Measurements from ENCODE around the gene CFAP65.

CFAP65 gene

DNA sequence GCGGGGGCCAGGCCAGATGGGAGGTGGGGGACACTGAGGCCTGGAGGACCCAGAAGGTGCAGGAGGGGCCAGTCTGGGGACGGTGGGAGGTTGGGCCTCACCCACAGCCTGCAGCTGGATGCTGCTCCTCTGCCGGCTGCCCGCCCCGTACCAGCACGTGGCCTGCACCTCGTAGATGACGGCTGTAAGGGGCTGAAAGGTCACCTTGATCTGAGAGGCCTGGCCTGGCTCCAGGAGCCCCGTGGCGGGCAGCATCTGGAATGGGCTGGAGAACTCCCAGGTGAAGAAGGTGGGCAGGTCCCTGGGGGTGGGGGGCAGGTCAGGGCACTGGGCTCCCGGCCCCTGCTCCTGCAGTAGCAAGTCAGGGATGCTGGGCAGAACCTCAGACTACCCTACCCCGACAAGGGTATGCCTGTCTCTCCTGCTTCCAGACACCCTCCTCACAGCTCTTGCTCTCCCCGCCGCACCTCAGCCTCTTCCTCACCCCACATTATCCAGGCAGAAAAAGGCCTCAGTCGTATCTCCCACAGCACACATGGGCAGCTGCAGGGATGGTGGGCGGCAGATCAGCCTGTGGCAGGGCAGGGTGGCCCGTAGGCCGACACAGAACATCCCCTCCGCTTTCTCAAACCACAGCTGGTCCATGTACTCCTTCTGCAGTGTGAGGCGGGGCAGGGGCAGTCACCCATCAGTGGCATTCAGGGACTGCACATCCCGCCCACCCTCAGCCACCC is 10.1 kb downstream of the CFAP65 start:
- DNase-seq = no peak

DNA sequence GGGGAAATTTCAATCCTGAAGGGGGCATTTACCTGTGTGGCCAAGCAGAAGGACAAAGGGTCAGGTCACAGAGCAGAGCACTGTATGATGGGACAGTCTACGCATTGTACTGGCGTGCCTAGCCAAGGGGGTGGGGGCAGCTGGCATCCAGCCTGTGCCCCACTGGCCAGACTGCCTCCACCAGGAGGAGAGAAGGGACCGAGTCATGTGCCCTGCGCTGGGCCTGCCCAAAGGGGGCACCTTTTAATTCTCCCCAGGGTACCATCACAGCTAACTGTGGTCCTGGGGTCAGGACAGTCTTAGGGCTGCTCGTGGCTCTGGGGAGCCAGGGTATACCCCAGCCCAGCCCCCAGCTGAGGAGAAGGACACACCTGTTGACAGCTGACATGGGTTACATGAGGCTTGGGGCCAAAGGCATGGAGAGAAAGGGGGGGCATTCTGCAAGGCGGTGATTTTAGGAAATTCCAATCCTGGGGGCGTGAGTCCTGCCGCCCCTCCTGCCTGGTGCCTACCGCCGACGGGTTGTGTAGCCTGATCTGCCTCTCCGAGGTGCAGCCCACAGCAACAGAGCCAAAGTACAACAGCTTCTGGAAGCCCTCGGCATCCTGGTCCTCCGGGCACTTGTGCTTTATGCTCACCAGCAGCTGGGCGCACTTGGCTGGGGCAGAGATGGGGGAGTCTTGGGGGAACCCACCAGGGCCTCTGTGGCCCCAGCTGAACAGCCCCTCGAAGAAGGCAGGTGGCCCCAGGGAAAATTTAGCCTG is 11.0 kb downstream of the CFAP65 start:
- DNase-seq = no peak

DNA sequence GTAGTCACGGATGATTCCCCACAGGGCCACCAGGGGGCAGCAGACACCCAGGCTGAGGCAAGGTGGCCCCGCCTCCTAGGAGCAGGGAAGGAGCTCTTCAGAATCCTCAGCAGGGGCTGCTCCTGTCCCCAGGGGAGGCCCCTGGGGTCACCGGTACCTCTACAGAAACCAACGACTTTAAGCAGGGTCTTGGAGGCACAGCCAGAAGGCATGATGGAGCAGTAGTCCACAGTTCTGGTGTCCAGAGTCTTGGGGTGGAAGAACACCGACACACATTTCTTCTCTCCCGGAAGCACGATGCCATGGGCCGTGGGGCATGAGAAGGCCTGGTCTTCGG is 11.5 kb downstream of the CFAP65 start:
- peak in 1 of 2 experiments; percentile 41 for DNase-seq

DNA sequence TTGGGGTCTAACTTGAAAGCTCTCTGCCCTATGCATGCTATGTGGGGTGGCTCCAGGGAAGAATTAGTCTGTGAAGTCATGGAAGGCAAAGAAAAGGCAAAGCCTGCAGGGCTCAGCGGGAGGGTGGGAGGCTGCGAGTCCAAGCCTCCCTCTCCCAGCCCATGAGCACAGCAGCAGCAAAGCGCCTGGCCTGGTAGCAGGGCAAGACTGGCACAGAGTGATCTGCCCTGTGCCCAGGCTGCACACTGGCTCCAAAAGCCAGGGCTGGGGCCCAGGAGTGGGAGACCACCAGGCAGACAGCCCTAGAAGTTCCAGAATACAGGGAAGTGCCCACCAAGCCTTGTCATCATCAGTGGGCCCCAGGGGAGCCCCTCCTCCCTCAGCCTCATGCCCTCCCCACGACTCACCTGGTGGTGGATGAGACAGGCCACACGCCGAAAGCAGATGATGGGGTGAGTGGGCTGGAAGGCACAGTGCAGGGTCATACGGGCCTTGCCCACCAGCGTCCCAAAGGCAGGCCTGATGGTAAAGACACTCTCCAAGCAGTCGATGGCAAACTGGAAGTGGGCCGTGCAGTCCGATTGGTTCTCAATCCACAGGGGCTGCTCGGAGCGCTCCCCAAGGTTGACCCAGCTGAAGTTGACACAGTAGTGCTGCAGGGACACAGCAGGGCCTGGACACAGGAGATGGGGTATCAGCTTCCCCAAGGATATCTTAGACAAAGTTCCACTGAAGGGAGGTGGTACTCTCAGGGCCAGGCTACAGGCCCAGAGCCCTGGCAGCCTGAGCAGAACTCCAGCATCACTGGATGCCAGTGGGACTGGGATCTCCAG is 12.1 kb downstream of the CFAP65 start:
- no peak for DNase-seq

DNA sequence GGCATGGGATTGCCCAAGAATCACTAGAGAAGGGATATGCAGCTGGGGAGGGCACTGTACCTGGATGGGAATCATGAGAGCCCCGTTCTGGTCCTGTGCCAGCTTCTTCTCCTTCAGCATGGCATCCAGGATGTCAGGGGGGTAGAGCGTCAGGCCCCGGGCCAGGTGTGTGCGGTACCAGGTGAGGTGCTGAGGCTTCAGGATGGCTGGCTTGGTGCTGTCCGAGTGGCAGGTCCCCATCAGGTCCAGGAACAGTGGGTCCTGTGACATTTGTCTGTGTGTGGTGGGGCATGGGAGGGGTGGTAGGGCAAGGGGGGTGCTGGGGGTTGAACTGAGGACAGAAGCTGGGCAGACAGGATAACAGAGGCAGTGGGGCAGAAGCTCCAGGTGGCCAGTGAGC is 13.2 kb downstream of the CFAP65 start:
- no peak for DNase-seq

DNA sequence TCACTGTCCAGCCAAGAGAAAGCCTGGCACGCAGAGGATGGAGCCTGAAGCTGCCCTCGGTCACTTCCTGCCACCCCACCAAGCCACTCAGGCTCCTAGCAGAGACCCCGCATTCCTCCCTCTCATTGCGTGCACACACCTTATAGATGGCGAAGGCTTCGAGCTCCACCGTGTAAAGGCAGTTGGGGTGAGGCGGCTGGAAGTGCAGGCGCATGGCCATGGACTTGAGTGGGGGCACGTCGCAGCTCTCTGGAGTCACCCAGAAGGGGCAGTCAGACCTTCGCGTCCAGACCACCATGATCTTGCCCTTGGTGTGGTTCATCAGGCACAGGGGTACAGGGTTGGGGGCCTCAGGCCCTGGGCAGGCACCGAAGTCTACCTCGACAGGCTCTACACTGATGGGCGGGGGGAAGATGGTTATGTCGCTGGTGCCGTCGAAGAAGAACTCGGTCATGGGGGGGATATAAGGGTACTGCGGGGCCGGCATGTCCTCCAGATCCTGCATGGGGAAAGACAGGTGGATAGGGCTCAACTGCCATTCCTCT is 13.7 kb downstream of the CFAP65 start:
- no peak for DNase-seq

DNA sequence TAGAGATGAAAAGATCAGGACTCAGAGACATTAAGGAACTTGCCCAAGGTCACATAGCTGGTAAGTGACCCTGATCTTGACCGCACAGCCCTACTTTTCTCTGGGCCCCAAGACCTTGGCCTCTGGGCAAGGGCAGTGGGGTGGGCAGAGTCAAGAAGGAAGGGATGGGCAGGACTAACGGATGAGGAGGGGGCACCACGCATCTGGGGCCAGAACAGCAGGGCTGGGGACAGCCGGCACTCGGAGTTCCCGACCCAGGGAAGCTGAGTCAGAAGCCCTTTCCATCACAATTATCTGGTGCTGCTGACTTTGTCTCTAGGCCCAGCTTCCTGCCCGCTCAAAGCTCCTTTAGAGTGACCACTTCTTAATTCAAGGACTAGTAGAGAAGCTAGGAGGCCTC is 14.4 kb downstream of the CFAP65 start:
- no peak for DNase-seq

DNA sequence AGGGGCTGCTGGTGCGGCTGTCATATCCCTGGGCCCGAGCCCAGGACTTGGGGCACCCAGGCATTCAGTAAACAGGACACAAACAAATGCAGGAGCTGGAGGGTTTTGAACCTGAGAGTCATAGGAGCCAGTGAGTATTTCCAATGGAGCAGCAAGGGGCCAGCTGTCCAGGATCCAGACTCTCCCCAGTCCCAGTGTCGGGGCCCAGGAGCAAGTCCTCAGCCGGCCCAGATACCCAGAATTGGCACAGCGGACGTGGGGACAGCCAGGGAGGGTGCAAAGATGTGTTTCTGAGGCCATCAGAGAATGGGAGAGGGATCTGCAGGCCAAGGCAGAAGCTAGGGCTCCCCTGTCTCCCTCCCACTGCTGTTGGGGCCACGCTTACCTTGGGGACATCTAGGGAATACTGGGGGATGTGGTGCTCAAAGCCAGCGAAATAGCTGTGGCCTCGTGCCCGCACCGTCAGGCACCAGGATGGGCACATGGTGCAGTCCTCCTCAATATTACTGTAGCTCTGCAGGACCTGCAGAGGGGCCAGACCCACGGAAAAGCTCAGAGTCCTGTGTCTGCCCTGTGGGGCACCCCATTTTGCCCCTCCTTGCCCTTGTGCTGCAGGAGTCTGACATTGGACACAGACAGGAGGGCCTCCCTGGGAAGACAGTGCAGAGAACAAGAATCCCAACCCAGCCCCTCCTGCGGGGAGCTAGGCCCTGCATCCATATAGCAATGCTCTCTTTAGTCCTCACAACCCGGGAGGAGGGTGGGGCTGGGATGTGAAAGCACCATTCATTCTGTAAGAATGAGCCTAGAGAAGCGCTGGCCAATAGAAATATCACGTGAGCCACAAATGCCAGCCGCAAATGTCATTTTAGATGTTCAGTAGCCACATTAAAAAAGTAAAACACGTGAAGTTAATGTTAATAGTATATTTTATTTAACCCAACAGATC is 15.4 kb downstream of the CFAP65 start:
- DNase-seq = no peak

DNA sequence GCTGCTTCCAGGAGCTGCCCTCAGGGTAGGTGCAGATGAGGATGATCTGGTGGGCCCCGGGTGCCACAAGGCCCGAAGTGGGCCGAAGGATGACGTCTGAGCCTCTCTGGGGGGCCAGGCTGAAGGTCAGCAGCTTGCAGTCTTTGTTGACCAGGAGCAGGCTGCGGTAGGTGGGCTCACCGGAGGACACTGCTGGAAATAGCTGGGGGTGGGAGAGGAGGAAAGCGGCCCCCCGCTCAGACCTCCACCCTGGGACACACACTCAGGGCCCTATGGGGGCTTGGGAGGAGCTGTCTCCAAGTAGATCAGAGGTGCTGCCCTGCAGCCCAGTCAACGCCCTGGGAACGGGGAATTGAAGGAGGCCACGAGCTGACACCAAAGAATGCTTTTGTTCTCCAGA is 17.3 kb downstream of the CFAP65 start:
- no peak for DNase-seq

DNA sequence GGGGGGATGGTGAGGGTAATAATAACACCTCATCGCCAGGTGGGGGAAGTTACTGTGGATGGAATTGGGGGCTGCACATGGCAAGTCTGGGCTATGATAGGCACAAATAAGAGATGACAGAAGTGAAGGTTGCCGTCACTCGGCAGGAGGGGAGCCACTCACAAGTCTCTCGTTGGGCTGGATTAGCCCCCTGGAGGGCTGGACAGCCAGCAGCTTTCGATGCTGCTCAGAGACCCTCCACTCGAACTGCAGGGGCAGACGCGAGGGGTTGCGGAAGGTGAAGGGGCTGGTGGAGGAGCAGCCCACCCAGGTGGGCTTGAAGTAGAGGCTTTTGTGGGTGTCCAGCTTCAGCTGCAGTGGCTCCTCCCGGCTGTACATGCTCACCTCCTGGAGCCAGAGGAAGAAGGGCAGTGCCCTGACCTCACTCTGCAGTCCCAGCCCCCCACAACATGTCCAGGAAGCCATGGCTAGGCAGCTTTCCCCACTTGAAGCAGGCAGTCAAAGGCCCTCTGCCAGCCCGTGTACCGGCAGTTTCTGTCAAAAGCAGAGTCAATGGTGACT is 18.2 kb downstream of the CFAP65 start:
- DNase-seq = no peak

DNA sequence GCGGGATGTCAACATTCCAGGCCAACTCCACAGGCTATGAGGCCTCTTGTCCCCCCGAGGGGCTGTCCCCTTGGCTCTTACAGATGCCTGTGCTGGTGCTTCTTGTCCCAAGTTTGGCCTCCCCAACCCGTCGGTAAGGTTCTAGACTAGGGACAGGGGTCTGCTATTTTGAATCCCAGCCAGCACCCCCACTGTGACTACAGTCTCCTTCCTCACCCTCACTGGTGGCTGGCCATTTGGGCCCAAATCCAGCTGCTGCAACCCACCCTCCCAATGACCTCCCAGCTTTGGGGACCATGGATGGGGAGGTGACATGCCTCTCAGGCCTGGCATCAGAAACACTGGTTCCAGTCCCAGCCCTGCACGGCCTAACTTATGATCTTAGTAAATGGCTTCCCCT is 18.7 kb downstream of the CFAP65 start:
- no peak for DNase-seq

DNA sequence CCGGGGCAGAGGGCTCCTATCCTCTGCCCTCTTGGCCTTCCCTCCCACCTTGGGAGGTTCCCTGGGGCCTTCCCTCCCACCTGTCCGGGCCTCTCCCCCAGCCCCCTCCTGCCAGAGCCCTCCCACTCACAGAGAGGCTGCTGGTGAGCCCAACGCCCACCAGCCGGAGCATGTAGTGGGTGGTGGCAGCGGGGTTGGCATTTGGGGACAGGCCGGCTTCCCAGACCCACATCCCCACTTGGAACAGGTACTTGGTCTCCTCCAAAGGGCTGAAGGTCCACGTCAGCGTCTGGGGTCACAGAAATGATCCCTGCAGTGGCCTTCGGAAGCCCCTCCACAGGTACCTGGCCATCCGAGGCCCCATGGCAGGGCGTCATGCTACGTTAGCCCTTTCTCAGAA is 19.3 kb downstream of the CFAP65 start:
- DNase-seq = no peak

DNA sequence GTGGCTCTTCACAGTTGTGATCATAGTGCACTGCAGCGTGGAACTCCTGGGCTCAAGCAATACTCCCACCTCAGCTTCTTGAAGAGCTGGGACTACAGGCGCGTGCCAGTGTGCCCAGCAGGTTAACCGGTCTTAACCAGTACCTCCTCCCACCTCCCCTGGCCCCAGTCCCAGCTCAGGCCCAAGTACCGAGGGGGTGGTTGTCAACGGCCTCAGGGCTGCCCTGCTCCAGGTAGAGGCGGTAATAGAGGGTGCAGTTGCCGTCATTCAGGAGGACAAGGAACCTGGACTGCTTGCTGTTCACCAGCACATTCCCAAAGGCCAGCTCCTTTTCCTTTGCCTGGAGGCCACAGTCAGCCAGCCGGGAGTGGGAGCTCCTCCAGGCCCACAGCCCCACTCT is 19.7 kb downstream of the CFAP65 start:
- no peak for DNase-seq

DNA sequence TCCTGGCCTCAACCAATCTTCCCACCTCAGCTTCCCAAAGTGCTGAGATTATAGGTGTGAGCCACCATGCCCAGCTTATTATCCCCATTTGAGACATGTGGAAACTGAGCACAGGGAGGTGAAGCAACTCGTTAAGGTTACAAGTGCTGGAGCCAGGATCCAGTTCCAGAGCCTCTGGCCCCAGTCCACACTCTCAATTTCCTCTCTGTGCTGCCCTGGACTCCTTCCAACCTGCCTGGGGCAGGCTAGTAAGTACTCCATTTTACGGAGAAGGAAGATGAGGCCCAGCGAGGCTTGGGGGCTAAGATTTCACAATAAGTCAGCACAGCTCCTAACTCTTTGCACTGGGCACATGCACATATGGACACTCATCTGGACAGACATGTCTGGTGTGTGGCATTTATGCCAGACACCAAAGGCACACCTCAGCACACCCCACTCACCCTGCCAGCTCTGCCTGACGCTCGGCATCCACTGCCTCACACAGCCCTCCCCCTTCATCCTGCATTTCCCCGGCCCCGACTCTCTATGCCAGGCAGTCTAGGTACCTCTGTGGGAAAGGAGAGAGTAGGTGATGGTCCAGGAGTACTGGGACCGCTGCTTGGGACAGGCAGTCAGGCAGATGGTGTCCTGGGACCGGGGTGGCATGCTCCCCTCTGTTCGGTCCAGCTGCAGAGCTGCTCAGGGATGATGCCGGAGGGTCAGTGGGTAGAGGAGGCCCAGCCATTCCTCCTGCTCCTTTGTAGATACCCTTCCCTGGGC is 20.5 kb downstream of the CFAP65 start:
- no peak for DNase-seq

DNA sequence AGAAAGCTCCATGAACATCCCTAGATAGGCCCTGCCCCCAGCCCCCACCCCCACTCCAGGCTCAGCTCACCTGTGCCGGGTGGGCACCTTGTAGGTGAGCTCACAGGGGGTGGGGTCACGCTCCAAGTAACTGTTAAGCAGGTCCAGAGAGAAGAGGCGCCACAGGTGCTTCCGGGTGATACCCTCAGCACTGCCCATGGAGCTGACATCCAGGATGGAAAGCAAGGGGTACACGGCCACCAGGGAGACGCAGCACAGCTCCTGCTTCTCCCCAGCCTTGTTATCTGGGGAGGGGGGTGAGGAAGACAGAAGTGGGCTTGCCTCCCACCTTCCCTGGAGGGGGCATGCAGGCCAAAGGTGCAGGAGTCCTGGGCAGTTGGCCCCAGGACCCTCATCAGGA is 21.9 kb downstream of the CFAP65 start:
- DNase-seq = no peak

DNA sequence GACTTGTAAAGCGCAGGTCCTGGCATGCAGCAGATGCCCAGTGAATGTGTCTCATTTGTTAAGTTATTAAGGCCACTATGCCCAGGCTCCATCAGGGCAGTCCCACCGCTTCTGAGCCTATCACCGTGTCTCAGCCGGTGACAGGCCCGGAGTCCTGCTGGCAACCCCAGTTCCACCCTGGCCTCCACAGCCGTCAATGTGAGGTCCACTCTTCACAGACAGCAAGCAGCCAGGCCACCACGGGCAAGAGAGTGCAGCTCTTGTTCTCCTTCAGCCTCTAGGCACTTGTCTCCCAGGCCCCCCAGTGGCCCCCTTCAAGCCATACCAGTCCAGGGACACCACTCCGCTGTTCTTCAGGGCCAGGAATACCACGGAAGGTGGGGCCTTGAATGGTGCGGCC is 22.6 kb downstream of the CFAP65 start:
- no peak for DNase-seq

DNA sequence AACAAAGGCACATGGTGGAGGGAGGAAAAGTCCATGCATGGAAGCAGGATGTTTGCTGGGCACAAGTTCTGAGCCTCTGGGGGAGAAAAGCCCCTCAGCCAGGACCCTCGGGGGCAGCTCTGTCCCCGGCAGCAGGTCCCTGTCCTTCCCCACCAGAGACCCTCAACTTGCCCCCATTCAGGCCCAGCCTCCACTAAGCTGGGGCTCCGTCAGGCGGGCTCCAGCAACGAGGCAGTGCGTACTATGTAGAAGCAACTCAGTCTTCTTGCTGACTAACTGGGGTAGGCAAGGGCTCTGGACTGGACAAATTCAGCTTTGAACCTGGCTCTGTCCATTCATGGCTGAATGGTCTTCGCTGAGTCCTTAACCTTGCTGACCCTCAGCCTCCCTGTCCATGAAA is 23.0 kb downstream of the CFAP65 start:
- no peak for DNase-seq

DNA sequence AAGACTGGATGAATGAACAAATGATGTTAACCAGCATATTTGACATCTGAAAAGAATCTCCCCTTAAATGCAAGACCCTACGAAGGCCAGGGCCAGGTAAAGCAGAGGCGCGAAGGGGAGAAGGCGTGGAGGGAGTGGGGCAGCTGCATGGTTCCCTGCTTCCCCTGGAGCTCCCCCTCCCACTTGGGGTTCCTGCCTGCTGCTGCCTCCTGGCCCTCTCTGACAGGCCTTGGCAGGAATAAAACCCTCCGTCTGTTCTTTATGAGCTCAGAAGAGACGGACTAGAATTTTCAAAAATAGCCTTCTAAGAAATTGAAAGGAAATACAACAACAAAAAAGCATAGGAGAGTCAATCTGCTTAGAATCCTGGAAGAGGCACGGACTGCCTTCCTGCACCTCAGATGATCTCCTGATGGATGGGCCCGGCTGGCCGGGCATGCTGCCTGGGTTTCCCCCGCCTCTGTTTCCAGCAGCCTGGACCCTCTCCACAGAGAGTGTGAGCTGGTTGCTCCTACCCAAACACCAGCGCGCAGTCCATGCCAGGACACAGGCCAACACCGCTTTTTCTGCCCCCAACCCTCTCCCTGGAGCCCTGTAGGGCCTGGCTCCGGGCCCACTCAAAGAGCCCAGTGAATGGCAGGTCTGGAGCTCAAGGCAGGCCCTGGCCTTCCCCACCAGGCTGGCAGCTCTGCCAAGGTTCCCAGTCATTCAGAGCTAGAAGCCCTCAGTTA is 23.9 kb downstream of the CFAP65 start:
- DNase-seq = no peak

DNA sequence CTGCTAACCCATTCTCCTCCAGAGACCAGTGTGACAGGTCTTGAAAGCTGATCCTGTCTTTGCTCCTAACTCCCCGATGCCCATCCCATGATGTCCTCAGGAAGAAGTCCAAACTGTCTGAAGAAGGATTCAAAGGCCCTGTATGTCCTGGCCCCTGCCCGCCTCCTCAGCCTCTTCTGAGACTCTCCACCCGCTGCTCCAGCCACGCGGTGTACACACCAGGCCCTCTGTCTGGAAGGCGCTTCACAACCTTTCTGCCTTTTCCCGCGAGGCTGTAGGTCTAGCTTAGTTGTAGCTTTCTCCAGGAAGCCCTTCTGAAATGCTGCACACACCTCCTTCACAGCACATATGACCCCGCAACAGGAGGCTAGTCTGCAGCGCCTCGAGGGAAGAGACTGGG is 24.6 kb downstream of the CFAP65 start:
- DNase-seq = no peak

DNA sequence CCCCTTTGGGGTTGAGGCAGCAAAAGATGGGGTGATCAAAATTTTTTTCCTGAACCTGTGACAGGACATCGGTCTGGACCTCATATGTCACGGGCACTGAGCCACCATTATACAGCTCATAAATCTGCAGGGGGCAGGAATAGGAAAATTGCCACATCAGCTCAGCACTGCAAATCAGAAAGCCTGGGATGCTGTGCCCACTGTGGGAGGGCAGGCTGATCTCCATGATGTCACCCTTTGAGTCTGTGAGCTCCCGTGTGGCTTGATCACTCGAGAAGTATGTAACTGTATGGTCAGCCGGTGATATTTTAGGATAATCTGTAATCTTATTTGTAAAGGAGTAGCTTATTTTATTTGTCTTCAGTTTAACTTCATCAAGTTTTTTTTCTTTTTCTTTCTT is 30.4 kb downstream of the CFAP65 start:
- DNase-seq = no peak
